MV-4-11 (cell line): ENCODE results near the gene MFAP3.
A peak's percentile ranks its signal among the peaks of the same experiment; 100 is the strongest.
"Not testable (repeated sequence)": the region's sequence is repeated elsewhere in the genome, so short reads cannot be mapped to it uniquely, and the experiment has no call there.

Experiments
- DNase-seq: peaks from one replicate; lab custom pipeline; 2025; lab: John Stamatoyannopoulos, UW

MFAP3 gene

DNA sequence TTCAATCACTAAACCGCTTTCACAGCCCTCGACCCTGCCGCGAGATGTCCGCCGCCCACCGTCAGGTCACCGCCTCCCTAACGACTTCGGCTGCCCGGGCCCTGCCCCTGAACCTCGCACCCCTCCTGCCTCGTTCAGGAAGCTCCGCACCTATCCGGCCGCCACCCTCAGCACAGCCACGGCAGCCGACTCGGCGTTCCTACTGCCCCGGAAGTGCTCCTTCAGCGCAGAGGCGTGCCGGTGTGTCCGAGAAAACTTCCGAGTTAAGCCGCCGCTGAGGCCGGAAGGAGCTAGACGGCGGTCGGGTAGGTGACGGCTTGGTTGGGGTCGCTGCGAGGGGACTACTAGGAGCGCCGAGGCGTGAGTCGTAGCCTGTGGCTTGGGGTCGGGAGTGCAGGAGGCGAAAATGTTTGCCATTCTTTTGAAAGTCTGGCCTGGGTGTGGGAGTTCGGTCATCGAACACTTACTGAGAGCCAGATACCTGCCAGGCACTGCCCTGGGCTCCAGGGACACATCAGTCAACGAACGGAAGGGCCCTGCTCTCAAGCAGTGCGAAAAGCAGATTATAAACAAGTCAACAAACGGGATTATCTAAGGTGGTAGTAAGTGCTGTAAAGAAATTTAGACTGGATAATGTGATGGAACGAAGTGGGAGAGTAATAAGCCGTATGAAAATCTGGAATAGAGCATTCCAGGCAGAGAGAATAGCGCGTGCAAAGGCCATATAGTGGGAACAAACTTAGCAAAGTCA, at the start of gene MFAP3, which contains the start of gene FAM114A2:
TSS of gene MFAP3 (plus strand) at position 261 of the 751 bp plus-strand sequence. CDS start 10,756 bp downstream, outside the sequence.
TSS of gene FAM114A2 (minus strand) at position 204 of the 751 bp plus-strand sequence. CDS start 3,957 bp downstream, outside the sequence.
- peak; percentile 76 for DNase-seq

- no peak for DNase-seq
Observed at GRCh38 chr5:153991168-153991567, 47.6 kb upstream of the MFAP3 start.

- DNase-seq: no peak
Observed at GRCh38 chr5:153998010-153998409, 40.8 kb upstream of the MFAP3 start.

GRCh38 chr5:153998768-153999167, 40.0 kb upstream of the MFAP3 start:
- no peak for DNase-seq

- DNase-seq: no peak
Observed at GRCh38 chr5:153999995-154000394, 38.8 kb upstream of the MFAP3 start.

GRCh38 chr5:154000703-154001102, 38.1 kb upstream of the MFAP3 start:
- DNase-seq: no peak

- no peak for DNase-seq
Observed at GRCh38 chr5:154002093-154002492, 36.7 kb upstream of the MFAP3 start.

DNA sequence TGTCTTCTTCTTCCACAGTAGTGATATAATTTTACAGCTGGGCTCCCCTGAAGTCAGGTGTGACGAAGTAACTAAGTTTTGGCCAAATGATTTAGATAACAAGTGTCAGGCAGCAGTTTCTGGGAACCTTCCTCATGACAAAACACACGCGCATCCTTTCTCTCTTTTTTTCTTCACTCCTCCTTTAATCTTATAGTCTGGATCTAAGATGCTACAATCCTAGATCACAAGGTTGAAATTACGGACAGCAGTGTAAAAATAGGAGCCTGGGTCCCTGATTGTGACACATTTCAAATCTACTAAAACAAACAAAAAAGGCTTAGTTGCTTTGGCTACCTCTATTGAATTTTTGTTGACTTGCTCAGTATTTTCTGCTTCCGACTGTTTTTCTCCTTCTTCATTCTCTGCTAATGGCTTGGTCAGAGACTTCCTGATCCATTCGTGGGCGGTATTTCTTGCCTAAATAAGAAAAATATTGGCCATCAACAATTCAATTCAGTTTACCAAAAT, 36.2 kb upstream of the MFAP3 start:
- DNase-seq: no peak

- no peak for DNase-seq
Observed at GRCh38 chr5:154005648-154006047, 33.1 kb upstream of the MFAP3 start.

- DNase-seq: no peak
Observed at GRCh38 chr5:154010660-154011059, 28.1 kb upstream of the MFAP3 start.

- no peak for DNase-seq
Observed at GRCh38 chr5:154015071-154015693, 23.6 kb upstream of the MFAP3 start.

- DNase-seq: not testable (repeated sequence)
Observed at GRCh38 chr5:154018919-154019318, 19.8 kb upstream of the MFAP3 start.

DNA sequence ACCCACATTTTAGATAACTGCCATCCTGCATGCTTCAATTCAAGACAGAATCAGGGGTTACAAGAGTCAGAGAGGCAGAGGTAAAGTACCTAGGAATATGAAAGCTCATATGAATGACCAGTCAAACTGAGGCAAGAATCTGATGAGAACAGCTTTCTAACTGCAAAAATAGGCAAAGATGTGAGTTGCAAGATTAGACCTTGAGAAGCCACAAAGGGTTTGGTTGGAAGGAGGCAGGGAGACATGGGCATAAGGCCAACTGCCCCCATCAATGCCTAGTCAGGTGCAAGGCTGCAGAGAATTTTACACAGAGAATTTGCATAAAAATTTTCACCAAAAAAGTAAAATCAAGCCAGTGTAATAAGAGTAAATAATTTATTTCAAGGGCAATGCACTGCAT, 12.8 kb upstream of the MFAP3 start:
- no peak for DNase-seq

- no peak for DNase-seq
Observed at GRCh38 chr5:154031937-154032489, 6.8 kb upstream of the MFAP3 start.

DNA sequence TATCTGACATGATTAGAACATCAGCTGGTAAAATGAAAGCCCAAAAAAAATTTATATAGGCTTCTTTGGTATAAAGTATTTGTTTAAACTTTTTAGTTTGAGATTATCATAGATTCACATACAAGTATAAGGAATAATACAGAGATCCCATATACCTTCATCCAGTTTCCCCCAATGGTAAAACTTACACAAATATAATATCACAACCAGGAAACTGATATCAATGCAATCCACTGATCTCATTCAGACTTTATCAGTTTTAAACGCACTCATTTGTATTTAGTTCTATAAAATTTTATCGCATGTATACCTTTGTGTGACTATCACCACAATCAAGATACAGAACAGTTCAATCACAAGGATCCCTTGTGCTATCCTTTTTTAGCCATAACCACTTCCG, 3.8 kb upstream of the MFAP3 start:
- DNase-seq: no peak

GRCh38 chr5:154038261-154038706, 483 bp upstream of the MFAP3 start:
- DNase-seq: no peak

DNA sequence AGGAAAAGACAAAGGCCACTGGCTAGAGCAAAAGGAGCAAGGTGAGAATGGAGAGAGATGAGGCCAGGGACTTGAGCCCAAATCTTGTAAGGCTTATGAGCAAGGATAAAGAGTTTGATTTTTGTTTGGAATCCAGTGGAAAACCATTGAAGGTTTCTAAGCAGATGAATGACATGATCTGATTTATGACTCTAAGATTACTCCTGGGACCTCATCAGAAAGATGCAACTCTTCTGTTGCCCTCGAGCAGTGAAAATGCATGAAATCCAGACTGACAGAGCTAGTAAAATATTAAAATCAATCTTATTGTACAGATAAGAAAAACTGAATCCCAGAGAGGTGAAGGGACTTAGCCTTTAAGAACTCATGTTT, 677 bp downstream of the MFAP3 start:
- DNase-seq: no peak

DNA sequence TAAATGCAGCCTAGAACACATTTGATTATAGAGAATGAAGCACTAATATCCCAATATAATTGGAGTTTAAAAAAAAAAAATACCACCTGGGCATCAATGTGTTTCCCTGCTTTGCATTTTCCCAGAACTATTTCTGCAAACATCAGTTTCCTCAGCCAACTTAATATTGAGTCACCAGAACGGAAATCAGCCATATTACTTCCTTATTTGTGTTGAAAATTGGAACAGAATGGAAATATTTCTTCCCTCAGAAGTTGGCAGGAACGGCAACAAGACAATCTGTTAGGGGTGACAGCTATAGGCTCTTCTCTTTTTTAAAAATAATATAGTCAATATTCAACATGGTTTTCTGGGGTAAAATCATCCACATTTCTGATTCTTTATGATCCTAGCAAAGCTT, 4.0 kb downstream of the MFAP3 start:
- DNase-seq: peak; percentile 27

DNA sequence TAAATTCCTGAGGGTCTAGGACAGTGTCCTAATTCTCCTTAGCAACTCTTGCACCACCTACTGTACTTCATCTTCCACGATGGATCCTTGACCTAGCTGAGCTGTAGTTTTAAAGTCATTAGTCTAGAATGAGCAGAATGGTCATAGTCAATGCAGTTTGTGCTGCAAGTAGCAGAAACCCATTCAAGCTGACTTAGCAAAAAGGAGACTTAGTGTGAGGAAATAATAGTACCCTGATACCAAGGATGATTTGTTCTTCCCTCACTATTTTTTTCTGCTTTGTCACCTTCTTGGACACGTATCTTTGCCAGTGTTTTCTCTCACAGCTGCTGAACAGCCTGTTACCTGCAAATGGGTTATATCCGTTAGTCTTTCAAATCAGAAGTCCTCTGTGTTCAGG, 5.3 kb downstream of the MFAP3 start:
- no peak for DNase-seq

DNA sequence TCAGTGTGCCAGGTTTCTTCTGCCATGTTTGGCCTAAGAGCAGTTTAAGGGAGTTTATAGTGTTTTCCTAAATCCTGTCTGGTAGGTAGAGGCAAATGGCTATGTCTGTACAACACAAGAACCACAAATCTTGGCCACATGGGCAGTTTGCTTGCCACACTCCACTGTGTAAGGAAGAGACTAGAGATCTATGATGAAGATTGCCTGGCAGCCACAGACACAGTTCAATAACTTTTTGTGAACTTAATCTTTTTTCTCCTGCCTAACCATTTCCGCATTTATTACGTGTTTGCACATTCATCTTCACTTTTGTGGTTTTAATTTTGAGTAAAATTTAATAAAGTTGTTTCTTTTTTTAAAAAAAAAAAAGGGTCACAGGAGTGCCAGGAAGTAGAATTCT, 5.8 kb downstream of the MFAP3 start:
- no peak for DNase-seq

DNA sequence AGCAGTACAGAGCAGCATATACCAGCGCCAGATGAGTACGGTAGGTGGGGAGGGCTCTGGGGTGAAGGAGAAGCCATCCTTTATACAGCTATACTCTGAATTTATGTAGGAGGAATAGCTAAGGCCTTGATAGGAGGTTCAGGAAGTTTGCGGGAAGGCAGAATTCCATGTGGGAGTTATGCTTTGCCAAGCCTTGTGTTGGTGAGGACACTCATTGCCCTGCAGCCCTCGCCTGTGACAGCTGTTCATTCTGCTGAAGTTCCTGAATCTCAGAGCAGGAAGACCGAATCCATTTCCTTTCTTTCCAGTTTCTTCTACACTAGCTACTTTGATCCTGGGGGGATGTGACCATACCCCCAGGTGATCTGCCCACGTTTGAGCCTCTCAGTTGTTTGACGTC, 7.7 kb downstream of the MFAP3 start:
- no peak for DNase-seq

DNA sequence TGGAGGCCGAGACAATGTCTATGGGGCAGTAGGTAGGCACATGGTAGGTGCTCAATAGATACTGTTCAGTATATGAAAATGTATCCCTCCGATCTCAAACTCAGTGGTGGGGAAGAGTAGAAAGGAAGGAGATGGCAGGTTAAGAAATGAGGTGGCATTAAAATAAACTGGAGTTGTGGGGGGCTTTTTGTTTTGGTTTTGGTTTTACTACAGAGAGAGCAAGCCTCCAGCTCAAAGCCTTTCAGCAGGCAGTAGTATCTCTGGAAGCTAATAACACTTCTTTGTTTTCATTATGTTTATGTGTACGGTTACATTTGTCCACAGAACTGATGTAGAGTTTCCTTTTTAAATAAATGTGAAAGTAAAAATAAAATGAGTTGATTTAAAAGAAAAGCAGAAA, 8.6 kb downstream of the MFAP3 start:
- DNase-seq: no peak

DNA sequence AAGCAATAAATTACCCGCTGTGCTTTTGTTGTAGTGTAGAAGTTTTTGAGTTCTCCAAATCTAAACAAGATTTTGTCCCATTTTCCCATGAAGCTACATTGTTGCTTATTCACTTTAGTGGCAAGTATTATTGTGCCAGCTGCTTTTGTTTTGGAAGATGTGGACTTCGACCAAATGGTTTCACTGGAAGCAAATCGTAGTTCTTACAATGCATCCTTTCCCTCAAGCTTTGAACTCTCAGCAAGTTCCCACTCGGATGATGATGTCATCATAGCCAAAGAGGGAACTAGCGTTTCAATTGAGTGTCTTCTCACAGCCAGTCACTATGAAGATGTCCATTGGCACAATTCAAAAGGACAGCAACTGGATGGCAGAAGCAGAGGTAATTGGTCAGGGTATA, 10.9 kb downstream of the MFAP3 start:
- peak; percentile 20 for DNase-seq
